Sigmoid colon (tissue), 4 donors: ENCODE data around the gene CPNE1.

Source experiments
- CTCF ChIP-seq, 4 experiments: fragments of 450-650 bp in 3 of 4; fragments of 200-600 bp in 1 of 4; IDR thresholded peaks; one replicate each; pipeline ENCODE4 v1.5.1; 2016 to 2019; ENCODE audit warnings: antibody characterized with exemption in 4 of 4, mild to moderate bottlenecking in 3 of 4, moderate library complexity in 2 of 4
- EP300 ChIP-seq, 4 donors: sonication (generic); formaldehyde crosslinking; IDR thresholded peaks; one replicate each; pipeline ENCODE4 v1.6.1; 2017; ENCODE audit warnings: antibody characterized with exemption in 4 of 4
- POLR2A ChIP-seq, 2 donors: fragments of 450-650 bp; IDR thresholded peaks; one replicate each; pipeline ENCODE4 v1.6.1; 2016; ENCODE audit warnings: antibody characterized with exemption in 2 of 2, mild to moderate bottlenecking in 2 of 2, moderate library complexity in 2 of 2
- POLR2AphosphoS5 ChIP-seq, 4 donors: sonication (generic); formaldehyde crosslinking; IDR thresholded peaks; one replicate each; pipeline ENCODE4 v1.6.1; 2017; ENCODE audit warnings: antibody characterized with exemption in 4 of 4

GRCh38 chr20:35657271-35657670 is 7.4 kb downstream of the CPNE1 start:
- TF ChIP-seq POLR2AphosphoS5 (IDR thresholded peaks at IDR 0.05) (no peak), POLR2A (IDR thresholded peaks at IDR 0.05) (no peak), CTCF (IDR thresholded peaks at IDR 0.05) (no peak), EP300 (IDR thresholded peaks at IDR 0.05) (no peak)
